ENCODE data around the gene SLC46A2. TPM values are rescaled to one million over a fixed set of nuclear protein-coding genes. Genes with fewer than 3 reads are reported as not detected.

SLC46A2 gene
- polyA plus RNA-seq, 1 experiment, result not detected

GRCh38 chr9:112917987-112918362 is 27.3 kb upstream of the SLC46A2 start:
- Histone ChIP-seq H3K4me3 (ENCODE audit: low read depth, low read length) (no peak overlapping the region), H3K36me3 (ENCODE audit: control insufficient read depth, insufficient read depth, low read length) (no peaks in the 10 kb centered on the region), H3K27me3 (ENCODE audit: control insufficient read depth, insufficient read depth, low read length) (peaks cover 4% of the 10 kb centered on the region; the same call in 1 of the 2 replicates)
- no peak for DNase-seq (ENCODE audit: low read depth)
- no peak for TF ChIP-seq CTCF (IDR thresholded peaks at IDR 0.05; ENCODE audit: insufficient read depth, low read depth, low read length)
- POLR2A ChIA-PET, result no interaction called here
- CTCF ChIA-PET, result interaction anchor here (1.1 to 1.5 kb wide), 2 partner anchors 13 to 20 kb away, joined by 3 read pairs; no protein-coding TSS in a partner anchor

DNA sequence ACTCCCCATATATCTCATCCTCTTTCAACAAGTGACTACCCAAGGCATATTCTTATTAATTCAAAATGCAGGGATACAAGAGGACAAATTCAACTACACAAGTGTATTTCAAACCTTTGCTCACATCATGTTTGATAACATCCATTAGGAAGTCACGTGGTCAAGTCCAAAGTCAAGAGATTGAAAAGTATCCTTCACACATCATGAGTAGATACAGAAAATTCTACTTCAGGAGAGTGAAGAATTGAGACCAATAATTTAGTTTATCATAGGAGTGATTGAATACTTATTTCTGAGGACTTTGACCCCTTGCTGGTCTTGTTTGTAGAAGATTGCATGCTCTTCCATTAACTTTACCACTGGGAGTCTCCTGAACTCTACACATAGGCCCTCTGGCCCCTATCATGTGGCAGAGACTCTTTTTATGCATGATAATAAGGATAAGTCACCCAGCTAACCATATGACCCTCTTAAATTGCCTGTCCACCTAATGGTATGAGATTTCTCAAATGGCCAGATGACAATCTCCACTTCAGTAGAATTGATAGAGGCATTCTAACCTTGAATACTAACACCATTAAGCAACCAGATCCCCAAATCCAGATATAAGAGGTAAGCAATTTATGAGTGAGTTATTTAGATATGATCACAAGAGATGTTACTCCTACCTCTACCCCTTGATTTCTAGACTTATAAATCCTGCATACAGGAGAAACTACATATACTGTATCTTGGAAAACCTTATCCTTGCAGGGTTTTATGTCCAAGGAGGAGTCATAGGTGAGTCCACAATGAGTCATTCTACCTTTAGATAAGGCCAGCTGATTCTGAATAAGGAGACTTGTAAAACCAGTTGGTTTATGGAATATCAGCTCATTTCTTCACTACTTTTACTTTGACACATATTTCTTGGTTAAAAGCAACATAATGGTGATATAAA is 26.6 kb upstream of the SLC46A2 start:
- CTCF ChIA-PET, result interaction anchor here (1.1 to 1.5 kb wide), 2 partner anchors 12 to 20 kb away, joined by 3 read pairs; no protein-coding TSS in a partner anchor
- Histone ChIP-seq H3K36me3 (ENCODE audit: control insufficient read depth, insufficient read depth, low read length) (no peaks in the 10 kb centered on the region), H3K27me3 (ENCODE audit: control insufficient read depth, insufficient read depth, low read length) (peaks cover 4% of the 10 kb centered on the region; the same call in 1 of the 2 replicates), H3K4me3 (ENCODE audit: low read depth, low read length) (no peak overlapping the region)
- TF ChIP-seq CTCF (IDR thresholded peaks at IDR 0.05; ENCODE audit: insufficient read depth, low read depth, low read length), result no peak
- no peak for DNase-seq (ENCODE audit: low read depth)
- POLR2A ChIA-PET, result no interaction called here

- H3K36me3 ChIP-seq (ENCODE audit: control insufficient read depth, insufficient read depth, low read length), result no peaks in the 10 kb centered on the region
- POLR2A ChIA-PET, result no interaction called here
- DNase-seq (ENCODE audit: low read depth), result no peak
- no peak for TF ChIP-seq CTCF (IDR thresholded peaks at IDR 0.05; ENCODE audit: insufficient read depth, low read depth, low read length)
- peaks cover 6% of the 10 kb centered on the region for H3K27me3 ChIP-seq (ENCODE audit: control insufficient read depth, insufficient read depth, low read length)
- CTCF ChIA-PET, result interaction anchor here (3.5 kb wide), 1 partner anchor 11 kb away, joined by 13 read pairs; no protein-coding TSS in a partner anchor
- no peak overlapping the region for H3K4me3 ChIP-seq (ENCODE audit: low read depth, low read length)
Observed at GRCh38 chr9:112914524-112914923, 23.8 kb upstream of the SLC46A2 start.

DNA sequence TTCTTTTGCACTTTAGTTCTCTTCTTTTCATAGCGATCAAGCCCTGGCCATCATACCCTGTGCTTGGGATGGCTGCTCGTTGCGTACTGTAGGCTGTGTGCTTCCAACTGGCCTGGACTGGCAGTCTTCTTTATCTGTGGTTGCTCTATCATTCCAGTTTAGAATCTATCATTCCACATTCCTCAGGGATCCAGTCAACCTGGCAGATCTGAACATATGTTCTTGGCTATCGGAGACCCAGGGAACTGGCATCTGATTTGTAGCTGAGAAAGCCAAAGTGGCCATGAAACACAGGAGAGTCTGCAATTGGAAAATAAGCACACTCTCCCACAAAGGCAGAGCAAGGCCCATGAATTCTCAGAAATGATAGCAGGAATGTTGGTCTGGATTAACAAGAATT is 22.6 kb upstream of the SLC46A2 start:
- POLR2A ChIA-PET, result no interaction called here

More for the DNA sequence above, 22.6 kb upstream of the SLC46A2 start:
- DNase-seq (ENCODE audit: low read depth), result no peak
- Histone ChIP-seq H3K27me3 (ENCODE audit: control insufficient read depth, insufficient read depth, low read length) (peaks cover 6% of the 10 kb centered on the region), H3K36me3 (ENCODE audit: control insufficient read depth, insufficient read depth, low read length) (no peaks in the 10 kb centered on the region), H3K4me3 (ENCODE audit: low read depth, low read length) (no peak overlapping the region)
- no peak for TF ChIP-seq CTCF (IDR thresholded peaks at IDR 0.05; ENCODE audit: insufficient read depth, low read depth, low read length)
- CTCF ChIA-PET, result interaction anchor here (3.5 kb wide), 1 partner anchor 10 kb away, joined by 13 read pairs; no protein-coding TSS in a partner anchor
